SH-SY5Y (cell line): Measurements from ENCODE around the gene SYTL1.

Experiments used
- GATA2 ChIP-seq: IDR thresholded peaks from 2 replicates; pipeline ENCODE4 v1.6.1; 2011; ENCODE audit warnings: mild to moderate bottlenecking, low read depth, low read length
- GATA3 ChIP-seq: IDR thresholded peaks from 2 replicates; pipeline ENCODE4 v1.6.1; 2011; ENCODE audit warnings: low read depth, mild to moderate bottlenecking, low read length, moderate library complexity

GRCh38 chr1:27395441-27396195, 53.8 kb downstream of the SYTL1 start:
- TF ChIP-seq GATA3 (no peak), GATA2 (no peak)
